ENCODE results near the gene MIDN.

Gene MIDN

DNA sequence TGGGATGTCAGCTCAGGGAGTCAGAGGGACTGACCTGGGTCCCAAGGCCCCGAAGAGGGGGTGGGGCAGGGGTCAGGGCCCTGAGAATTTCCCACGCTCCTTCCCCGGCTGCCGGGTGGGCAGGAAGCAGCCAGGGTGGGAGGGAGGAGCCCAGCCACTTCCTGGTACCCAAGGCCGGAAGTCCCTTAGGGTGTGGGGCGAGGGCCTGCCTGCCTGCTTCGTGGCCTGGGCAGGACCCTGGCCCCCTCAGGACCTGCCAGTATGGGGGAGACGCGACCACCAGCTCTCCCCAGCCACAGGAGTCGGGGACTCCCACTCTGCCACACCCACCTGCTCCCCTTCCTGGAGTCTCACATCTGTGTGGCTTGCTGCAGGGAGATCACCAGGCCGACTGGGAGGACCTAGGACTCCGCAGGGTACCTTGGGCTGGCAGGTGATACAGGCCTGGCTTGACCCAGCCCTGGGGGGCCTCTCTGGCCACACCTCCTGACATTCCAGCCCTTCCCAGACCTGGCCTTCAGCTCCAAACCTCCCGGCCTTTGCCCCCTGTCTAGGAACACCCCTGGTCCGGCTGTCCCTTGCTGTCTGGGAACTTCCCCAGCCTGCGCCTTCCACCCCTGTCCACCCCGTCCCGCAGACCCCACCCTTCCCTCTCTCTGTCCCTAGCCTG, 11.0 kb downstream of the MIDN start:
- peak; percentile 77 to 84 for DNase-seq

DNA sequence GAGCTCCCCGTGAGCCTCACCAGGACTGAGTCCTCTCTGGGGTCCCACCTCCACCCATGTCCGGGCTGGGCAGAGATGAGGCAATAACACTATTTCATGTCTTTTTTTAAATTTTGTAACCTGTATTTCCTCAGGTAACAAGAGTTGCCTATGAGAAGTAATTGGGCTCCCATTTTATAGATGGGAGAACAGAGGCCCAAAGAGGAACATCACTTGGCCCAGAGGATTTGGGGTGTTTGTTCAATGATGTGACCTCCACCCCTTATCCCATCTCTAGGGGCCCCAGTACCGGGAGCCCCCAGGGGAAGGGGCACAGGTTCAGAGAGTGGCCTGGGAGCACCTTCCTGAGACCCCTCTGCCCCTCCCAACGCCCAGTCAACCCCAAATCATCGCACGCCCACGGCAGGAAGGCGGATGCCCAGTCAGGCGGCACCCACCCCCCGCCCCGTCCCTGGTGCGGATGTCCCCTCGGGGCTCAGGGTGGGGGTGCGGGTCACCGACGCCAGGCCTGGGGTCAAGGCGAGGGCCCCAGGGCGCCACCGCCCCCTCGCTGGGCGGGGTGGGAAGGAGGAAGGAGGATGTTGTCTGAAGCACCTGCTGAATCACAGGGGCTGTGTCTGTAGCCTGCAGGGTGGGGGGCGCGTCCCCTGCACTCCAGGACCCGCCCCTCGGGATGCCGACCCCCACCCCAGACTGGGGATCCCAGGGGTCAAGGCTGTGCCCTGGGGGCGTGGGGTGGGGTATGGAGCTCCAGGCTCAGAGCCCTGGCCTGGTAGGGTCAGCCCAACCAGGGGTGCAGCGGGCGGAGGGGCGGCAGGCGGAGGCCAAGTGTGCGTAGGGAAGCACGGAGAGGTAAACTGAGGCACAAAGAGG, 11.7 kb downstream of the MIDN start:
- DNase-seq: peak; percentile 65 to 69

DNA sequence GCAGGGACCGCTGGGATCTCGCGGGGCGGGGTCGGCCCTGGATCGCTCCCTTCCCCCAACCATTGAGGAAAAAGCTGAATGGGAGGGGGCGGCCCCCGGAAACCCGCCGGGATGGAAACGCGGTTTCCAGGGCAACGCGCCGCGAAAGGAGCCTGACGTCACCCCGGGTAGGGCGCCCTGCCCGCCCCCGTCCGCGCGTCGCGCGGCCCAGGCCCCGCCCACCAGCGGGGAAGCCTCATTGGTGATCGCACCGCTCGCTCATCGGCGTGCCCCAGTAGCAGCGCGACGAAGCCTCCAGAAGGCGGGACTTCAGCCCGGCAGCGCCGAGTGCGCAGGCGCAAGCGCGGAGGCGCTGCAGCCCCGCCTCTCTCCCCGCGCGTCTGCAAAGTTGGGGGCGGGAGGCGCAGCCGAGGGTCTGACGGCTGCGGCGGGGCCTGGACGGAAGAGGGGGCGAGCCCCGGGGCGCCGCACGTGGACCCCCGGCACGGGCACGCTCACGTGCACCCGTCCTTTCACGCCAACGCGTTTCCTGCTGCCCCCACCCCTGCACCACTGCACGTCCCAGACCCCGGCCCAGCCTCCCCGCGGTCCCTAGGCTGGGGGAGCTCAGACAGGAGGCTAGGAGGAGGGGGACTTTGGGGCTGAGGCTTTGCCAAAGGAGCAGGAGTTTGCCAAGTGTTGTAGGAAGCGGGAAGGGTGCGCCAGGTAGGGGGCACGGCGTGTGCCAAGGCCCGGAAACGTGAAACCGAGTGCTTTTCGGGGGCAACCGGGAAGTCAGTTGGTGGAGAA, 12.6 kb downstream of the MIDN start:
- peak; percentile 95 to 97 for DNase-seq

DNA sequence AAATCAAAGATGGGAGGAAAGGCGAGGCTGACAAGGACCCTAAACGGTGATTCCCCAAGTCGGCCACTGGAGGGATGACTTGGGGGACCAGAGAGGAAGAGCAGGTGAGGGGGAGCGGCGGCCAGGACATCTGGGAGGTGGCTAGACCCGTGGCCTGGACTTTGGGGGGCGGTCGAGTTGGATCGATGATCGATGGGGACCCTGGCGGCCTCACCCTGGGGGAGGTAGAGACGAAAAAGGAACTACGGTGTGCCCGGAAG, 13.1 kb downstream of the MIDN start:
- no peak for DNase-seq

DNA sequence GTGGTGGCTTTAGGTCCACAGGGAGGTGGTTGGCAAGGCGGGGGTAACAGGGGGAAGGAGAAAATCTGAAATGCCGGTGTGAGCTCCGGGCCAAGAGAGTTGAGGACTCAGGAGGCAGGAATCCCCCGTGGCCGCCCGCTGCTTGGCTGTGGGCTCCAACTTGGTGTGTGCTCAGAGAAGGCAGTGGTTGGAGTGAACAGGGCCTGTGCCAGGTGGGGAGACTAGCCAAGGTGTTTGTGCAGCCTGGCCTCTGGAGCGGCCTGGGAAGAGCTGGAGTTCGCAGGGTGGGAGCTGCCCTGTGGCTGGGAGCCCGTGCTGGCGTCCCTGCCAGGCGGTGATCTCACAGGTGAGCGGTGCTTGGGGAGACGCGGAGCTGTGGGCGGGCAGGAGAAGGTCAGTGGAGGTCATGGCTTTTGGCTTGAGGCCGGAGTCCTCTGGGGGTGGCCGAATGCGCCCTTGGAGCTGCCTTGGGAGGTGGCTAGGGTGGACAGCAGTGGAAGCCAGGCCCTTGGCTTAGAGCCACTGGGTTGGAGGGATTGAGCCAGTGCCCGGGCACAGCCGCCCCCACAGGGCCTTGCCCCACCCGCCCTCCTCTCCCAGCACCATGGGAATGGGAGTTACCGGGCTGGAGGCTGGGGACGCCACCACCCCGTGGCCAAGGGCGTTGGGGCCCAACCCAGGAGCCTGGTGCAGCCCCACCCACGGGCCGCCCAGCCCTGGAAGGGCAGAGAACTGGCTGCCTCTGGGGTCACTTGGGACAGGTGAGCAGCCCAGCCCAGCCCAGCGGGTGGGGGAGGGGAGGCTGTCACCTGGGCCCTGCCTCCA, 13.6 kb downstream of the MIDN start:
- DNase-seq: peak in 1 of 2 experiments; percentile 44

DNA sequence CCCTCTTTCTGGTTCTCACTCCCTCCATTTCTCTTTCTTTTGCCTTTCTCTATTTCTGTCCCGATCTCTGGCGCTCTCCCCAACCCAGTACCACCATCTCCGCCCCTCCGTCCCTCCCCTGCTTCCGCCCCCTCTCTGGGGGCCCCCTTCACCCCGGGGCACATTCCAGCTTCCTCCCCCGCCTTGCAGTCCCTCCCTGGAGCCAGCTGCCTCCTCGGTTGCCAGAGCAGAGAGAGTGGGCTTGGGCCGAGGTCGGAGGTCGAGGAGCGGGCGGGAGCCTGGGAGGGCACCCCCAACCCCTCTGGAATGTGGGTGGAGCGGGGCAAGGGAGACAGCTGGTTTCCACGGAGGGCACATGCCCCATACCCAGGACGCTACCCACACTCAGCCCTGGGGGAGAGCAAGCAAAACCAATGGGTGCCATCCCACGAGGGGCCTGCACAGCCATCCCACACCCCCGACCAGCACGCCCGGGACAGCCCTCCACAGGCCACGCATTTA, 14.3 kb downstream of the MIDN start:
- no peak for DNase-seq

GRCh38 chr19:1263188-1263587, 14.8 kb downstream of the MIDN start:
- no peak for DNase-seq

DNA sequence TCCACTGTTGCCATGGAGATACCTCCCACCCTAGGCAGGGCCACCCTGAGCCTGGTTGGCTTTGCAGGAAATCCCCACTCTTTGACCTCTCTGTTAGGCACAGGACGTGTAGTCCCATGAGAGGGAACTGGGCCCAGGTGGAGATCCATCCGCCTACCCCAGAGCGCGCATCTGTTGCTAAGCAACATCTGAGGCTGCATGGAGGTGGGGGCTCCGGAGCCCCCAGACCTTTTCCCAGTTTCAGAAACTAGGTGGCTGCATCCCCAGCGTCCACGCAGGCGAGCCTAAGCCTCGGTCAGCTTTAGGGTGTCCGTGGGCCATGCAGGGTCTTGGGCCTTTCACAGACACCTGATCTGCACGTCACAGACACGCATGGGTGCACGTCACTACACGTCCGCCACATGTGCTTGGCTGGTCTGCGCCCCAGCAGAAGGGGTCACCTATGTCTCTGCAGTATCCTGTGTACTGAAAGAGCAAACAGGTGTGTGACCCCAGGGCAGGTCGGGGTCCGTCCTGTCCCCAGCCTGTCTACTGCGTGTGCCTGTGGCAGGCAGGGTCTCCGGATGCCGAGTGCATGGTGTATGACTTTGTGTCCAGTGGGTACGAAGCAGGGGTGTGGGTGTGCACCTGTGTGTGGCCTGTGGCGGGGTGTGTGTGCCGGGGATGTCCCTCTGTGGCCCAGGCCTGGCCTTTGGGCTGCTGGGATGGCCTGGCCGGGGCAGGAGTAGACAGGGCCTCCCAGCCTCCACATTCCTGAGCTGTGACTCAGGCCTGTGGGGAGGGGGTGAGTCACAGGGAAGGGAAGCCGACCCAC, 16.6 kb downstream of the MIDN start:
- no peak for DNase-seq

GRCh38 chr19:1265615-1266128, 17.3 kb downstream of the MIDN start:
- peak in 1 of 2 experiments; percentile 55 for DNase-seq

DNA sequence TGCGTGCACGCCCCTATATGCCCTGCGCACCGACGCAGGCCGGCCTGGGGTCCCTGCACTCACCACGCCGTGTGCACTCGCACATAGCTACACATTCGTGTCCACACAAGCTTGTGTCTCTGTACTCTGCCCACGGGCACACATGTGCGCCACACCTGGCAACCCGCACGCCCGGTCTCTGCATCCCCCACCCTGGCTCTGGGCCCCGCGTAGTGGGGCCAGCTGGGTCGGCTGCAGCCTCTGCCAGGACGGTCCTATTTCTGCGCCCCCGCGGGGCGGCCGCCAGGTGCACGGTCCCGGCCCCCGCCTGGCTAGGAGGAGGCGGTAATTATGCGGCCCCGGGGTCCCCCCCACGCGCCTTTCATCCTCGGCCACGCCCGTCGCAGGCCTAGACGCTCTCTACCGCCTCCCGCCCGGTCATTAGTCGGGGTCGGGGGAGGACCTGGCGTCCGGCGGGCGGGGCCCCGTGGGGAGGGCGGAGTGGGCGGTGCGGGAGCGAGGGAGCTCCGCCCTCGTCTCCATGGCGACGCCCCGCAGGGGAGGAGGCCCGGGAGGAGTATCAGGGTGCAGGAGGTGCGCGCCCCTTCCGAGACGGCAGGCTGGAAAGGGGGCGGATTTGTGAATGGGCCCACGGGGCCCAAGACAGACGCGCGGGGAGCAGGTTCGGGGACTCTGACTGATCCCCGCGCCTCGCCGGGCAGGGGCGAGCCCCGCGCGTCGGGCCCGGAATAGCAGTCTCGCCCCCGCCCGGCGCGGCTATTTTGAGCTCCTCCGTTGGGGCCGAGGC, 17.9 kb downstream of the MIDN start:
- DNase-seq: peak; percentile 87 to 88

- DNase-seq: peak; percentile 76 to 77
Measured at GRCh38 chr19:1266916-1267476, 18.6 kb downstream of the MIDN start.

GRCh38 chr19:1267477-1268225, 19.3 kb downstream of the MIDN start:
- no peak for DNase-seq

DNA sequence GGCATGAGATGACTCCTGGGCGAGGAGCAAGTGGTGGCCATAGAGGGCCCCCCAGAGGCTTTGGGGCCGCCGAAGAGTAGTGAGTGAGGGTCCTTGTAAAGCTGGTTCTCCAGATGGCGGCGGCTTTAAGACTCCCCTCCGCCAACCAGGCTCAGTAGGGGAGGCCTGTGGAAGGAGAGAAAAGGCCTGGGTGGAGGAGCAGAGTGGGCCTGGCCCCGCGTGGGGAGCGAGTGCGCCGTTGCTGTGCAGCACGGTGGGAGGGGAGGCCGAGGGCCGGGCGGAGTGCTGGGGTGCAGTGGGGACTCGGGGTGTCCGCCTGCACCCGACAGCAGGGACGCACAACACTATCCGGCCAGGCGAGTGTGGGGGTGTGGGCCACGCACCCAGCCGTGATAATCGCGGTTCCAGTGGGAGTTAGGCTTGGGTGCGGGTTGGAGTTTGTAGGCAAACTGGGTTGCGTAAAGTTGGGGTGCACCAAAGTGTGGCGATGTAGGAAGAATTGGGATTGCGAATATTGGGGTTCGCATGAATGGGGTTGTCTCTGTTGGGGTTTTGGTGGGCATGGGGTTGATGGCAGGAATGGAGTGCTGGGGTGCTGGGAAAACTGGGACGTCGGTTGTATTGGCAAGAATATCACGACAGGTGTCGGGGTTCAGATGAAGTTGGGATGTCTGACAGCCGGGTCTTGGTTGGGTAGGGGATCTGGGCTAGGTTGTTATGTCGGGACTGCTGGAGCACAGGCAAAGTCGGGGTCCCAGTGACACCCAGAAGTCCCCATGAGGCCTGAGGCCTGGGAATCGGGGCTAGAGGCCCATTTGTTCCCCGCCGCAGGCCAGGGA, 20.1 kb downstream of the MIDN start:
- DNase-seq: no peak

DNA sequence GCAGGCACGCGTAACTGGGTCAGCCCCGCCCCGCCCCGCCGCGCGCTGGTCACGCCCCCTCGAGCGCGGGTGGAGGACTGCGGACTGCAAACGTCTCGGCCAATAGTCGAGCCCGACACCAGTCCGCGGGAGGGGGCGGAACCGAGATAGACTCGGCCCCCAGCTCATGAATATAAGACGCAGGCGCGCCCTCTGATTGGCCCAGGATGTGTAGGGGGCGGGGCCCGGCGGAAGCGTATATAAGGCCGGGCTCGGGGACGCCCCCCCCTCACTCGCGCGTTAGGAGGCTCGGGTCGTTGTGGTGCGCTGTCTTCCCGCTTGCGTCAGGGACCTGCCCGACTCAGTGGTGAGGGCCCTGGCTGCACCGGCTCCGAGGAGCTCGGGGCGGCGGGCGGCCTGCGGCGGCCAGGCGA, 20.7 kb downstream of the MIDN start, which contains the start of gene CIRBP:
Gene CIRBP (plus strand): TSS at position 268 of the 413 bp plus-strand sequence. CDS start 1,602 bp downstream, outside the sequence.
- peak; percentile 100 for DNase-seq

- DNase-seq: peak; percentile 82 to 85
Measured at GRCh38 chr19:1269478-1270212, 21.3 kb downstream of the MIDN start.

- DNase-seq: peak in 1 of 2 experiments; percentile 46
Measured at GRCh38 chr19:1270213-1270853, 21.9 kb downstream of the MIDN start.

Data from activated CD4-positive, alpha-beta T cell treated with anti-CD3 and anti-CD28 coated beads, Interleukin-2, amount 50 U/mL, for 48 hours (primary cell).